HepG2 (cell line): ENCODE results near the gene AK4. TPM values are rescaled to one million over a fixed set of nuclear protein-coding genes. Genes with fewer than 3 reads are reported as not detected.
A peak's percentile ranks its signal among the peaks of the same experiment; 100 is the strongest.

Experiments
- ARID3A ChIP-seq: IDR thresholded peaks from 2 replicates; pipeline ENCODE4 v1.6.1; 2012; ENCODE audit warnings: low read depth, low read length, improper control_type of control experiment
- CREB3 ChIP-seq: sonication (generic); formaldehyde crosslinking; IDR thresholded peaks from 2 replicates; pipeline ENCODE4 v1.5.0; 2020; ENCODE audit warnings: missing genetic modification reagents
- HNF4A ChIP-seq: sonication (generic); formaldehyde crosslinking; IDR thresholded peaks from 2 replicates; pipeline ENCODE4 v1.4.0; 2020; ENCODE audit warnings: missing genetic modification reagents
- JUN ChIP-seq: sonication (generic); formaldehyde crosslinking; IDR thresholded peaks from 2 replicates; pipeline ENCODE4 v1.4.0; 2020; ENCODE audit warnings: mild to moderate bottlenecking, missing genetic modification reagents
- MYPOP ChIP-seq: sonication (generic); formaldehyde crosslinking; IDR thresholded peaks from 2 replicates; pipeline ENCODE4 v1.8.1; 2023; ENCODE audit warnings: mild to moderate bottlenecking, moderate library complexity, missing genetic modification reagents
- NFRKB ChIP-seq: fragments of 450-650 bp; IDR thresholded peaks from 2 replicates; pipeline ENCODE4 v1.6.1; 2017
- RARA ChIP-seq: IDR thresholded peaks from 2 replicates; pipeline ENCODE4 v1.6.1; 2016; ENCODE audit warnings: missing genetic modification reagents, missing compliant biosample characterization
- ZBTB7A ChIP-seq: sonication (generic); formaldehyde crosslinking; IDR thresholded peaks from 2 replicates; pipeline ENCODE4 v1.8.0; 2022; ENCODE audit warnings: mild to moderate bottlenecking, missing genetic modification reagents
- ZNF121 ChIP-seq: sonication (generic); formaldehyde crosslinking; IDR thresholded peaks from 2 replicates; pipeline ENCODE4 v1.5.0; 2020; ENCODE audit warnings: mild to moderate bottlenecking, missing genetic modification reagents
- ZNF20 ChIP-seq: sonication (generic); formaldehyde crosslinking; IDR thresholded peaks from 2 replicates; pipeline ENCODE4 v1.4.0; 2020; ENCODE audit warnings: mild to moderate bottlenecking, moderate library complexity, missing genetic modification reagents
- ZNF251 ChIP-seq: sonication (generic); formaldehyde crosslinking; IDR thresholded peaks from 2 replicates; pipeline ENCODE4 v1.9.0; 2021; ENCODE audit warnings: mild to moderate bottlenecking, missing genetic modification reagents
- ZNF263 ChIP-seq: sonication (generic); formaldehyde crosslinking; IDR thresholded peaks from 2 replicates; pipeline ENCODE4 v1.4.0; 2020; ENCODE audit warnings: missing genetic modification reagents
- ZNF530 ChIP-seq: sonication (generic); formaldehyde crosslinking; IDR thresholded peaks from 2 replicates; pipeline ENCODE4 v1.5.0; 2020; ENCODE audit warnings: low read depth, mild to moderate bottlenecking, missing genetic modification reagents
- ZNF552 ChIP-seq: sonication (generic); formaldehyde crosslinking; IDR thresholded peaks from 2 replicates; pipeline ENCODE4 v1.9.0; 2022; ENCODE audit warnings: missing genetic modification reagents, mild to moderate bottlenecking, borderline replicate concordance
- ZNF607 ChIP-seq: sonication (generic); formaldehyde crosslinking; IDR thresholded peaks from 2 replicates; pipeline ENCODE4 v1.5.1; 2020; ENCODE audit warnings: missing genetic modification reagents, mild to moderate bottlenecking, borderline replicate concordance
- polyA plus RNA-seq, 8 experiments: library from polyadenylated mRNA; depleted of rRNA in 3 of 8; stranded (reverse) in 7 of 8; unstranded in 1 of 8; fragments of >200 nt; fragmentation: Illumina TruSeq in 4 of 8; extraction: Trizol in 4 of 8; gene quantifications; 2 replicates each; pipeline versions ENCODE4 v1.2.1 to v1.2.3, GENCODE V29; 2011 to 2016; ENCODE audit warnings: low read depth in 4 of 8, missing spikeins in 1 of 8, mixed read lengths in 1 of 8; ENCODE audit not compliant: insufficient read depth in 1 of 8
- total RNA-seq, 5 experiments: library from RNA; depleted of rRNA; stranded (reverse); fragments of >200 nt; fragmentation: Illumina TruSeq; extraction: Trizol; gene quantifications; 2 replicates each; pipeline ENCODE4 v1.2.3, GENCODE V29; 2016; ENCODE audit warnings: low read depth in 1 of 5

AK4 gene
- total and polyA plus RNA-seq, 2 of the 13 experiments (the other 11 are each of a cell fraction or from before 2014, with no cell fraction given) = 110 to 160 TPM

GRCh38 chr1:65168867-65169266, 20.9 kb downstream of the AK4 start (continued):
- TF ChIP-seq ZNF121 (CRISPR knock-in tag) (peak; percentile 96), CREB3 (CRISPR knock-in tag) (no peak), JUN (CRISPR knock-in tag) (no peak), ZNF20 (CRISPR knock-in tag) (no peak), ZBTB7A (CRISPR knock-in tag) (no peak), ZNF530 (CRISPR knock-in tag) (no peak), ARID3A (no peak), ZNF251 (CRISPR knock-in tag) (no peak), MYPOP (CRISPR knock-in tag) (no peak), ZNF607 (no peak), NFRKB (no peak), HNF4A (peak; percentile 50), ZNF552 (CRISPR knock-in tag) (no peak), ZNF263 (CRISPR knock-in tag) (peak; percentile 59; the same call in 1 of the 2 replicates), RARA (CRISPR knock-in tag) (0 out of 2 replicates have a peak, but pooled peaks have one; percentile 13)
